Measurements from ENCODE around the gene SYNRG.
A peak's percentile ranks its signal among the peaks of the same experiment; 100 is the strongest.

The SYNRG gene

DNA sequence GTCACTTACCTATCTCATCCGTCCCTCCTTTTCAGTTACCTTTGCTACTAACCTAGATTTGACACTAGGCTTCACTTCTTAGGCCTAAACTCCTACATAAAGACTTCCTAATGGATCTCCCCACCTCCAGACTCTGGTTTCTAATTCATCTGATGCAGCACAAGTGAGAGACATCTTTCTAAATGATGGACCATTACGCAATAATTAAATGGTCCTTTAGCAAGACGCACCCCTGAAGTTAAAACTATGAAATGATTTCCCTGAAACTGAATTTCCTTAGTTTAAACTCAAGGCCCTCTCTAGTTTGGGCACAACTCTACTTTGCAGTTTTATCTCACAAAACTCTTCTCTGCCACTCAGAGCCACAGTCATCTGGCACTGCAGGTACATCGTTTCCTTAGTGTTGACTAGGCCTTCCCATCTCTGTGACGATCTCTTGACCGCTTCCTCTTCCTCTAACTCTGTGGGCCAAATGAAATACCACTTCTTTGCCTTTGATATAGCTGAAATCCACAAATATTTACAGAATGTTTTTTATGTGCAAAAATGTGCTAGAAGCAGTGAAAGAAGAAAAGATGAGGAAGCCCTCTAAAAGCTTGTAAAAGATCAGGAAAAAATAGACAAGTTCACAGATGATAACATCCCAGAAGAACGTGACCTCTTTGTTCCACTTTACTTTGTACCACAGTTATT lies 3.3 kb downstream of the SYNRG start:
- Histone ChIP-seq H3K27me3 (ENCODE audit: control insufficient read depth in 2 of 2, insufficient read depth in 2 of 2, low read length in 2 of 2) (no peaks in the 10 kb centered on the region), H3K9ac (ENCODE audit: low read depth in 1 of 2, low read length in 2 of 2) (no peak overlapping the region), H3K27ac (ENCODE audit: low read depth in 2 of 2, low read length in 2 of 2) (peak overlapping the region in 1 of 2 donors; percentile 18), H3K4me3 (ENCODE audit: low read length in 2 of 2) (peak overlapping the region in 1 of 2 donors; percentile 9), H3K4me1 (ENCODE audit: control insufficient read depth in 2 of 2, insufficient read depth in 2 of 2, low read length in 2 of 2) (peaks cover 0 to 5% of the 10 kb centered on the region in 2 donors), H3K36me3 (ENCODE audit: control insufficient read depth in 2 of 2, insufficient read depth in 2 of 2, low read length in 2 of 2) (peaks cover 3 to 4% of the 10 kb centered on the region in 2 donors), H3K9me3 (ENCODE audit: control insufficient read depth in 2 of 2, low read length in 2 of 2) (no peaks in the 10 kb centered on the region)

DNA sequence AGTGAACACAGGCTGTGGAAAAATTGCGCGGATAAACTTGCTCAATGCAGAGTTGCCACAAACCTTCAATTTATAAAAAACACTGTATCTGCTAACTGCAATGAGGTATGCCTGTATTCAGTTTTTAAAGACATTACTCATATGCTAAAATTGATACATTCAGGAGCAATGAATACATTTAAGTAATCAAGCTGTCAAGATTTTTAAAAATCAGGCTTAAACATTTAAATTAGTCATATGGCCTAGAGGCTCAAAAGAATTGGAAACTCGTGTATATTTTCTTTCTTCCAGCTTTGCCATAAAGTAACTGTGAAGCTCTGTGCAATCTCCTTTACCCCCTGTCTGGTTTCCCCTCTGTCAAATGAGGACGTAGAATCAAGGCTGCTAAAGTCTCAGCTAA lies 4.1 kb downstream of the SYNRG start:
- H3K27ac ChIP-seq (ENCODE audit: low read depth in 2 of 2, low read length in 2 of 2) = no peak overlapping the region
- peaks cover 0 to 5% of the 10 kb centered on the region in 2 donors for H3K4me1 ChIP-seq (ENCODE audit: control insufficient read depth in 2 of 2, insufficient read depth in 2 of 2, low read length in 2 of 2)
- no peaks in the 10 kb centered on the region for H3K9me3 ChIP-seq (ENCODE audit: control insufficient read depth in 2 of 2, low read length in 2 of 2)
- H3K9ac ChIP-seq (ENCODE audit: low read depth in 1 of 2, low read length in 2 of 2) = no peak overlapping the region
- no peaks in the 10 kb centered on the region for H3K27me3 ChIP-seq (ENCODE audit: control insufficient read depth in 2 of 2, insufficient read depth in 2 of 2, low read length in 2 of 2)
- H3K4me3 ChIP-seq (ENCODE audit: low read length in 2 of 2) = no peak overlapping the region
- peaks cover 3 to 11% of the 10 kb centered on the region in 2 donors for H3K36me3 ChIP-seq (ENCODE audit: control insufficient read depth in 2 of 2, insufficient read depth in 2 of 2, low read length in 2 of 2)

DNA sequence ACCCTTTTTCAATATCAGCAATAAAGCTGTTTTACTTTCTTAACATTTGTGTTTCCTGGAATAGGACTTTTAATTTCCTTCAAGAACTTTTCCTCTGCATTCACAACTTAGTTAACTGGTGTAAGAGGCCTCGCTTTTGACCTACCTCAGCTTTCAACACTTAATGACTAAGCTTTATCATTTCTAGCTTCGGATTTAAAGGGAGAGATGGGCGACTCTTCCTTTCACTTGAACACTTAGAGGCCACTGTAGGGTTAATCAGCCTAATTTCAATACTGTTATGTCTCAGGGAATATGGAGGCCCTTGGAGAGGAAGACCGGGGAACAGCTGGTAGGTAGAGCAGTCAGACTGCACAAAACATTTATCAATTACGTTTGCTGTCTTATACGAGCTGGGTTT lies 4.7 kb downstream of the SYNRG start:
- Histone ChIP-seq H3K36me3 (ENCODE audit: control insufficient read depth in 2 of 2, insufficient read depth in 2 of 2, low read length in 2 of 2) (peaks cover 3 to 15% of the 10 kb centered on the region in 2 donors), H3K9ac (ENCODE audit: low read depth in 1 of 2, low read length in 2 of 2) (no peak overlapping the region), H3K4me1 (ENCODE audit: control insufficient read depth in 2 of 2, insufficient read depth in 2 of 2, low read length in 2 of 2) (peaks cover 0 to 1% of the 10 kb centered on the region in 2 donors), H3K27me3 (ENCODE audit: control insufficient read depth in 2 of 2, insufficient read depth in 2 of 2, low read length in 2 of 2) (no peaks in the 10 kb centered on the region), H3K9me3 (ENCODE audit: control insufficient read depth in 2 of 2, low read length in 2 of 2) (no peaks in the 10 kb centered on the region), H3K27ac (ENCODE audit: low read depth in 2 of 2, low read length in 2 of 2) (no peak overlapping the region), H3K4me3 (ENCODE audit: low read length in 2 of 2) (no peak overlapping the region)

DNA sequence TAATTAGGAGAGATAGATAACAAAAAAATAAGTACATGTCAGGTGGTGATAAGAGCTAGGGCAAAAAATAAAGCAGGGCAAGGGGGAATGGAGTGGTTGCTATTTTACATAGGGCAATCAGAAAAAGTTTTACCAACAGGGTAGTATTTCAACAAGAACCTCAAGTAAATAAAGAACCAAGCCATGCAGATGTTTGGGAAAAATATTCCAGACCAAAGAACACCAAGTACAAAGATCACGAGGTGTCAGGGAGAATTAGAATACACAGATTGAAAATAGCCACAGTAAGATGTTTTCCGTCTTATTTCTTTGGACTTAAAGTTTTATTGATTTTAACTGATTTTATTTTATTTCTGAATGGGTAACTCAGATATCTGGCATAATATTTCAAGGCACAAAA lies 11.1 kb downstream of the SYNRG start:
- peaks cover 32 to 52% of the 10 kb centered on the region in 2 donors for H3K36me3 ChIP-seq (ENCODE audit: control insufficient read depth in 2 of 2, insufficient read depth in 2 of 2, low read length in 2 of 2)
- no peaks in the 10 kb centered on the region for H3K9me3 ChIP-seq (ENCODE audit: control insufficient read depth in 2 of 2, low read length in 2 of 2)
- no peak overlapping the region for H3K27ac ChIP-seq (ENCODE audit: low read depth in 2 of 2, low read length in 2 of 2)
- H3K9ac ChIP-seq (ENCODE audit: low read depth in 1 of 2, low read length in 2 of 2) = no peak overlapping the region
- H3K4me1 ChIP-seq (ENCODE audit: control insufficient read depth in 2 of 2, insufficient read depth in 2 of 2, low read length in 2 of 2) = no peaks in the 10 kb centered on the region
- no peaks in the 10 kb centered on the region for H3K27me3 ChIP-seq (ENCODE audit: control insufficient read depth in 2 of 2, insufficient read depth in 2 of 2, low read length in 2 of 2)
- H3K4me3 ChIP-seq (ENCODE audit: low read length in 2 of 2) = no peak overlapping the region

DNA sequence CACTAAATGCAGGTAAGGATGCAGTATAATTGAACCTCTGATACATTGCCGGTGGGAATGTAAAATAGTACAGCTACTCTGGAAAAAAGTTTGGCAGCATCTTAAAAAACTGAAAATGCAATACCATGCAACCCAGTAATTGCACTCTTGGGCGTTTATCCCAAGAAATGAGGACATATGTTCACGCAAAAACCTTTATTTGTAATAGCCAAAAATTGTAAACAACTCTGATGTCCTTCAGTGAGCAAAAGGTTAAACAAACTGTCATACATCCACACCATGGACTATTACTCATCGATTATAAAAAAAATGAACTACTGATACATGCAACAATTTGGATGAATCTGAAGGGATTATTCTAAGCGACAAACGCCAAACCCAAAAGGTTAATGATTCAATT lies 16.9 kb downstream of the SYNRG start:
- H3K36me3 ChIP-seq (ENCODE audit: control insufficient read depth in 2 of 2, insufficient read depth in 2 of 2, low read length in 2 of 2) = peaks cover 32 to 33% of the 10 kb centered on the region in 2 donors
- H3K4me1 ChIP-seq (ENCODE audit: control insufficient read depth in 2 of 2, insufficient read depth in 2 of 2, low read length in 2 of 2) = no peaks in the 10 kb centered on the region
- H3K9me3 ChIP-seq (ENCODE audit: control insufficient read depth in 2 of 2, low read length in 2 of 2) = no peaks in the 10 kb centered on the region
- H3K27ac ChIP-seq (ENCODE audit: low read depth in 2 of 2, low read length in 2 of 2) = no peak overlapping the region
- no peak overlapping the region for H3K4me3 ChIP-seq (ENCODE audit: low read length in 2 of 2)
- H3K27me3 ChIP-seq (ENCODE audit: control insufficient read depth in 2 of 2, insufficient read depth in 2 of 2, low read length in 2 of 2) = no peaks in the 10 kb centered on the region
- no peak overlapping the region for H3K9ac ChIP-seq (ENCODE audit: low read depth in 1 of 2, low read length in 2 of 2)

DNA sequence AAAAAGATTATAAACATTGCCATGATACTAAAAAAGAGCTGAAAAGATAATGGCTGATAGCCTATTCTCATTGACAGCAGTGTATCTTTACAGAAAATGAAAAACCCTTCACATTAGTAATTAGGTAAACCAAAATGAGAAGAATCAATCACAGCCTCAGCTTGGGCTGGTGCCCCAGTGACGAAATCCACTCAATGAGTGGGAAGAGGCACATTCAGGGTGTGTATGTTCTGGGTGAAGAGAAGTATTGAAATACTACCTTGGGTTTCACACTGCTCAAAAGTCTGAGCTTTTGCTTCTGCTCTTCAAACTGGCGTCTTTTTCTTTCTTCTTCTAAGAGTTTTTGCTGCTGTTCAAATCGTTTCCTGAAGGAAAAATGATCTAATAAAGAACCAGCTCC lies 24.2 kb downstream of the SYNRG start:
- Histone ChIP-seq H3K9ac (ENCODE audit: low read depth in 1 of 2, low read length in 2 of 2) (no peak overlapping the region), H3K36me3 (ENCODE audit: control insufficient read depth in 2 of 2, insufficient read depth in 2 of 2, low read length in 2 of 2) (peaks cover 43 to 47% of the 10 kb centered on the region in 2 donors), H3K27ac (ENCODE audit: low read depth in 2 of 2, low read length in 2 of 2) (no peak overlapping the region), H3K27me3 (ENCODE audit: control insufficient read depth in 2 of 2, insufficient read depth in 2 of 2, low read length in 2 of 2) (no peaks in the 10 kb centered on the region), H3K4me1 (ENCODE audit: control insufficient read depth in 2 of 2, insufficient read depth in 2 of 2, low read length in 2 of 2) (no peaks in the 10 kb centered on the region), H3K4me3 (ENCODE audit: low read length in 2 of 2) (no peak overlapping the region), H3K9me3 (ENCODE audit: control insufficient read depth in 2 of 2, low read length in 2 of 2) (no peaks in the 10 kb centered on the region)

DNA sequence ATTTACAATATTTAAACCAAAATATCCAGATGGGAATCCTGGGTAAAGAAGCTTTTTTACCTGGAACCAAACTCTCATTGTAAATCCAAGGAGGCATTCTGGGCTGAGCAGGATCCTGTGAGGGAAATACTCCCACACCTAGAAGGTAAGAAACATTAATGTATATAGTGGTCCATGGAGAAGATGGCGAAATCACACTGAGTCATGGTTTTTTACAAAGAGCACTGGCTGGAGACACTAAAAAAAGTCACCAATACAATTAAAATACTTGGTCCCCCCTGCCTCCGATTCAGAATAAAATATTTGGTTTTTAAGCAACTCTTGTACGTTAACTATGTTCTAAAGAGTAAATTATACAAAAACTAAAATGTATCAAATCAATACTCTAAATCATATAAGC lies 32.9 kb downstream of the SYNRG start:
- Histone ChIP-seq H3K4me3 (ENCODE audit: low read length in 2 of 2) (no peak overlapping the region), H3K27me3 (ENCODE audit: control insufficient read depth in 2 of 2, insufficient read depth in 2 of 2, low read length in 2 of 2) (no peaks in the 10 kb centered on the region), H3K36me3 (ENCODE audit: control insufficient read depth in 2 of 2, insufficient read depth in 2 of 2, low read length in 2 of 2) (peaks cover 23 to 47% of the 10 kb centered on the region in 2 donors), H3K9me3 (ENCODE audit: control insufficient read depth in 2 of 2, low read length in 2 of 2) (no peaks in the 10 kb centered on the region), H3K4me1 (ENCODE audit: control insufficient read depth in 2 of 2, insufficient read depth in 2 of 2, low read length in 2 of 2) (no peaks in the 10 kb centered on the region), H3K27ac (ENCODE audit: low read depth in 2 of 2, low read length in 2 of 2) (no peak overlapping the region), H3K9ac (ENCODE audit: low read depth in 1 of 2, low read length in 2 of 2) (no peak overlapping the region)

DNA sequence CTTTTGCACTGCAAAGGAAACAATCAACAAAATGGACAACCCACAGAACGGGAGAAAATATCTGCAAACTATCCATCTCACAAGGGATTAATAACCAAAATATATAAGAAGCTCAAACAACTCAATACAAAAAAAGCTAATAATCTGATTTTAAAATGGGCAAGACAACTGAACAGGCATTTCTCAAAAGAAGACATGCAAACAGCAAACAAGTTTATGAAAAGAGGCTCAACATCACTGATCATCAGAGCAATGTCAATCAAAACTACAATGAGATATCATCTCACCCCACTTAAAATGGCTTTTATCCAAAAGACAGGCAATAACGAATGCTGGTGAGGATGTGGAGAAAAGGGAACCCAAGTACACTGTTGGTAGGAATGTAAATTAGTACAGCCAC lies 34.8 kb downstream of the SYNRG start:
- Histone ChIP-seq H3K4me1 (ENCODE audit: control insufficient read depth in 2 of 2, insufficient read depth in 2 of 2, low read length in 2 of 2) (no peaks in the 10 kb centered on the region), H3K27me3 (ENCODE audit: control insufficient read depth in 2 of 2, insufficient read depth in 2 of 2, low read length in 2 of 2) (no peaks in the 10 kb centered on the region)

DNA sequence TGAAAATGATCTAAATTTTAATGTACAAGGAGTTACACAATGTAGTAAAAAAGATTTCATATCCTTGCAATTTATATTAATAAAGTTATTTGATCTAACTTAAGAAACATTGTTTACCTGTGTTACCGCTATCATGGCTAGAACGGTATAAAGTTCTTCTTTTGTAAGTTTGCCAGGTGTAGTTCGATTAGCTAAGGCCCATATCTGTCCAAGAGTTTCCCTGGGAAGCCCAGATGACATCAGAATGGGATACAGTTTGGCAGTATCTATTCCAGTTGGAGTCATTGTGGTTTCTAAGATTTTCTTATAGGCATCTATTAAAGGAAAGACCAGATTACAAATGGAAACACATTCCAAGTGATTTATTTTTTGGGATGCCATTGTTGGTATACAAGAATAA lies 37.5 kb downstream of the SYNRG start:
- Histone ChIP-seq H3K27me3 (ENCODE audit: control insufficient read depth in 2 of 2, insufficient read depth in 2 of 2, low read length in 2 of 2) (no peaks in the 10 kb centered on the region), H3K4me3 (ENCODE audit: low read length in 2 of 2) (no peak overlapping the region), H3K27ac (ENCODE audit: low read depth in 2 of 2, low read length in 2 of 2) (no peak overlapping the region), H3K36me3 (ENCODE audit: control insufficient read depth in 2 of 2, insufficient read depth in 2 of 2, low read length in 2 of 2) (peaks cover 45 to 66% of the 10 kb centered on the region in 2 donors), H3K9ac (ENCODE audit: low read depth in 1 of 2, low read length in 2 of 2) (no peak overlapping the region), H3K9me3 (ENCODE audit: control insufficient read depth in 2 of 2, low read length in 2 of 2) (no peaks in the 10 kb centered on the region), H3K4me1 (ENCODE audit: control insufficient read depth in 2 of 2, insufficient read depth in 2 of 2, low read length in 2 of 2) (no peaks in the 10 kb centered on the region)

More for the DNA sequence above, 34.8 kb downstream of the SYNRG start:
- H3K9ac ChIP-seq (ENCODE audit: low read depth in 1 of 2, low read length in 2 of 2) = no peak overlapping the region
- H3K27ac ChIP-seq (ENCODE audit: low read depth in 2 of 2, low read length in 2 of 2) = no peak overlapping the region
- H3K4me3 ChIP-seq (ENCODE audit: low read length in 2 of 2) = no peak overlapping the region
- H3K36me3 ChIP-seq (ENCODE audit: control insufficient read depth in 2 of 2, insufficient read depth in 2 of 2, low read length in 2 of 2) = peaks cover 29 to 53% of the 10 kb centered on the region in 2 donors
- H3K9me3 ChIP-seq (ENCODE audit: control insufficient read depth in 2 of 2, low read length in 2 of 2) = no peaks in the 10 kb centered on the region

DNA sequence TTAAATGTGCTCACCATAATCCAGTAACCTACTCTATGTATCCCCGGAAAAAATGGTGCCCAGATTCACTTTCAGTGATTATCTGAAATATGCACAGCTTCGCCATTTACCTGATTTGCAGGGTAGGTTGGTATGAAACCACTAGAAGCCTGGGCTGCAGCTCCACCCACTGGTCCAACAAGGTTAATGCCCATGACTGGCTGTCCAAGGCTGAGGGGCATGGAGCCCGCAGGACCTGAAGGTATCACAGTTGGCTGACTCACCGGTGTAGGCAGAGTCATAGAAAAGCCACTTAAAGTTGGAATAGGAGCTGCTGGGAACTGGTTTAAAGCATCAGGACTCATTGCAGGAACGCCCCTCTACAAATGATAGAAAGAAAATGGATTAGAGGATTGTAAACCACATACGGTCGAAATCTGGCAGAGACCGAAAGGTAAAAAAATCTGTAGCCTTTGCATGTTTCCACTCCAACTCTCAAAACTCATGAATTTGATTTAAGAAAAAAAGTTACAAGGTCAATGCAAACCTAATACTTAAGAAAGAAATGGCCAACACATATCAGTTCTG lies 38.6 kb downstream of the SYNRG start:
- Histone ChIP-seq H3K27me3 (ENCODE audit: control insufficient read depth in 2 of 2, insufficient read depth in 2 of 2, low read length in 2 of 2) (no peaks in the 10 kb centered on the region), H3K27ac (ENCODE audit: low read depth in 2 of 2, low read length in 2 of 2) (no peak overlapping the region), H3K9me3 (ENCODE audit: control insufficient read depth in 2 of 2, low read length in 2 of 2) (no peaks in the 10 kb centered on the region), H3K4me3 (ENCODE audit: low read length in 2 of 2) (no peak overlapping the region), H3K36me3 (ENCODE audit: control insufficient read depth in 2 of 2, insufficient read depth in 2 of 2, low read length in 2 of 2) (peaks cover 46 to 66% of the 10 kb centered on the region in 2 donors), H3K4me1 (ENCODE audit: control insufficient read depth in 2 of 2, insufficient read depth in 2 of 2, low read length in 2 of 2) (no peaks in the 10 kb centered on the region), H3K9ac (ENCODE audit: low read depth in 1 of 2, low read length in 2 of 2) (no peak overlapping the region)

Measured in mucosa of rectum (tissue), 2 donors.